HEK293T (cell line): ENCODE results near the gene TEX29.

Experiments
- BHLHE40 ChIP-seq: fragments of 450-650 bp; IDR thresholded peaks from 2 replicates; pipeline ENCODE4 v1.6.1; 2016; ENCODE audit warnings: mild to moderate bottlenecking, moderate library complexity, borderline replicate concordance
- ELF4 ChIP-seq: fragments of 450-650 bp; IDR thresholded peaks from 2 replicates; pipeline ENCODE4 v1.6.1; 2017; ENCODE audit warnings: antibody characterized with exemption
- LEF1 ChIP-seq: fragments of 450-650 bp; IDR thresholded peaks from 2 replicates; pipeline ENCODE4 v1.6.1; 2017; ENCODE audit warnings: mild to moderate bottlenecking, borderline replicate concordance
- SUZ12 ChIP-seq: fragments of 450-650 bp; IDR thresholded peaks from 2 replicates; pipeline ENCODE4 v1.6.1; 2016; ENCODE audit warnings: mild to moderate bottlenecking
- TF ChIP-seq, protein P1 (sequence below): fragments of 450-650 bp; IDR thresholded peaks from 2 replicates; pipeline ENCODE4 v1.6.1; 2016

DNA sequence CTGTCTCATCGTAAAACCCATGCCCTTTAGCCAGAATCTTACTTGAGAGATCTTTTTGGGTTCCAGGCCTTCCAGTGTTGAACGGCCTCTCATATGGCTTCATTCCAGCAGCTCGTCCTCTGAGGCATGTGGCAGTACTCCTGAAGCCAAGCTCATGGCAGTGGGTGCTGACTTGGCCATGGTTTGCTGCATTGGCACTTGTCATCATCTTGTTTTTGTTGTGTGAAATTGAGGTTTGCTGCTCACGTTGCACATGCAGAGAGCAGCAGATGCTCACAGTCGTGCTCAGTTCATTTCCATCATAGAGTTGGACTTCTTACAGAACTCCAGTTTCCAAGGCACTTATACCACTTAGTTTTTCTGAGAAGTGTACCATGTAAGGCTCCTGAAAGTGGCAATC is 14.9 kb downstream of the TEX29 start:
- TF ChIP-seq, protein P1, sequence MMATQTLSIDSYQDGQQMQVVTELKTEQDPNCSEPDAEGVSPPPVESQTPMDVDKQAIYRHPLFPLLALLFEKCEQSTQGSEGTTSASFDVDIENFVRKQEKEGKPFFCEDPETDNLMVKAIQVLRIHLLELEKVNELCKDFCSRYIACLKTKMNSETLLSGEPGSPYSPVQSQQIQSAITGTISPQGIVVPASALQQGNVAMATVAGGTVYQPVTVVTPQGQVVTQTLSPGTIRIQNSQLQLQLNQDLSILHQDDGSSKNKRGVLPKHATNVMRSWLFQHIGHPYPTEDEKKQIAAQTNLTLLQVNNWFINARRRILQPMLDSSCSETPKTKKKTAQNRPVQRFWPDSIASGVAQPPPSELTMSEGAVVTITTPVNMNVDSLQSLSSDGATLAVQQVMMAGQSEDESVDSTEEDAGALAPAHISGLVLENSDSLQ: no peak
- TF ChIP-seq SUZ12: no peak
- TF ChIP-seq ELF4: no peak
- TF ChIP-seq LEF1: no peak
- TF ChIP-seq BHLHE40: no peak
